Epithelial cell of umbilical artery (primary cell): ENCODE results near the gene OR4D6. TPM values are rescaled to one million over a fixed set of nuclear protein-coding genes. Genes with fewer than 3 reads are reported as not detected.

ENCODE experiments used
- total RNA-seq: library from RNA; depleted of rRNA; stranded (reverse); fragments of >200 nt; gene quantifications from 2 replicates; pipeline ENCODE4 v1.2.3, GENCODE V29; 2014

Gene OR4D6
- total RNA-seq = not detected in 2 replicates

DNA sequence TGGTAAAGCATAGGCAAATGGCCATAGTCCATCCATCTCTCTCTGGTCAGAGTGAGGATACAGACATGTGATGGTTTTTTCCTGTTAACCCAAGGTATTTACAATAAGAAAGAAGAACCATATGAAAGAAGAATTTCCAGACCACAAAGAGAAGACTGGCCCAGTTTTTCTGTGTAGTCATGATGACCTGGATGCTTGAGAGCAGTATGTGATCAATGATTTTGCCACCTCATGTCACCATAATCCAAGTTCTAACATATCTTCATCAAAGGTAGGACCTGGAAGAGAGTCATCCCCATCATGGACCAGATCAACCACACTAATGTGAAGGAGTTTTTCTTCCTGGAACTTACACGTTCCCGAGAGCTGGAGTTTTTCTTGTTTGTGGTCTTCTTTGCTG is at the start of gene OR4D6:
Gene OR4D6, plus strand, starts transcription at position 301 of the 400 bp plus-strand sequence. Its CDS starts 0 bp downstream, at position 301.

DNA sequence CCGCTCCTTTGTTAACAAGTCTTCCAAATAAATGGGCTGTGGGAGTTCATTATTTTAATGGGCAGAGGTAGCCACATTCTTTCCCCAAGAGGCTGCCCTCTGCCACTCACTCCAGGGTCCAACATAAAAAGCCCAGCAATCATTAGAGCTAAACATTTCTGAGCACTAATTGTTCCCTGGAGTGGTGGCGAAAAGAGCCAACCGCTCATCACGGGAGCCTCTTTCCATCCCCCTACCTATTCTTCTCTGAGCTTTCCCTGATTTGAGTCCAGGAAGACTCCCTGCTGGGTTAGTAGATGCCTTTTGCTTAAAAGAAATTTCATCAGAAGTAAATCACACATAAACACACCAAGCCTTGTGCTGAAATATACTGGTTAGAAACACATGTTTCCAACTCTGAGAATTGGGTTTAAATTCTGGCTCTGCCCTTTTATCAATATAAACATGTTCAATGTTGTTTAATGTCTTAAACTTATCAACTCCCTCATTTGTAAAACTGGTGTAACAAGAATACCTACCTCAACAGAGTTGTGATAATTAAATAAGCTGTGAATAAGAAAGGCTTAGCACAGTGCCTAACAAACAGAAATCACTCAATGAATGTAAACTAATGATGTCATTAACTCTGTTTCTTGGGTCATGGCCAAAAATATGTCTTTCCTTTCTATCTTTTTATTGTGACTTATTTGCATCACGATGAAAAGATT is 30.2 kb upstream of the OR4D6 start, which contains the start of gene OR5A2:
Gene OR5A2, minus strand, starts transcription at position 53 of the 707 bp plus-strand sequence. CDS start 3,460 bp downstream, outside the sequence.

DNA sequence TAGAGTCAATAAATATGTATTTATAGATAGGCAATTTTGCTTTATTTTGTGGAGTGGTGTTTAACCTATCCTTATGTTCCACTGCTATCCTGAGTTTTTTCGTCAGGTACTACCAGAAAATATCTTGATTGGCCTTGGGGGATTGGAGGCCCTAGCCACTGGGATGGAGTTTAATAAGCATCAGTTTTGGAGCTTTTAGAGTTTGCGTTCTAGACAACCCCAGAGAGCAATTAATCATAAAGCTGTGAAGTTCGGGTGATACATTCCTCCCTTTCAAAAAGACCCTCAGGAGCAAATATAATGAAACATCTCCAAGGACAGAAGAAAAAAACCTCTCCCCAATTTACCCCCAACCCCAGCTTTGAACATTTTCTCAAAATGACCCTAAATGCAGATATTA is 20.6 kb upstream of the OR4D6 start, which contains the start of gene OR5A1:
Gene OR5A1, plus strand, starts transcription at position 301 of the 400 bp plus-strand sequence. CDS start 6,700 bp downstream, outside the sequence.

DNA sequence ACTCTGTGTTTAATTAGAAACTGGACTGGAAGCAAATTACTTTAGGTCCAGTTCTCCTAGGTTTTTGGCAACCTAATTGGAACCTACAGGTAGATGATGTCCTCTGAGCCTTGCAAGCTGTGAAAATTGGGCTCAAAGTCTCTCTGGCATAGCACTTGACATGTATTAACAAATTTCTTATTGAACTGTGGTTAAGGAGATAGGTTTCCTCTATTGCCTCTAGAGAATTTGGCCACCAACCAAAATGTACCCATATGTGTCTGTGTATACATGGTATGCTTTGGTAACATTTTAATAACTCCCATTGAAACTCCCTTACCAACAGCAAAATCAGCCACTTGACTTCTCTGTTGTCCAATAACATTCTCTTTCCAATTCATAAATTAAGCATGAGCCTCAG is 16.3 kb downstream of the OR4D6 start, which contains the start of gene OR4D10:
Gene OR4D10, plus strand, starts transcription at position 301 of the 400 bp plus-strand sequence. CDS start 4,115 bp downstream, outside the sequence.

DNA sequence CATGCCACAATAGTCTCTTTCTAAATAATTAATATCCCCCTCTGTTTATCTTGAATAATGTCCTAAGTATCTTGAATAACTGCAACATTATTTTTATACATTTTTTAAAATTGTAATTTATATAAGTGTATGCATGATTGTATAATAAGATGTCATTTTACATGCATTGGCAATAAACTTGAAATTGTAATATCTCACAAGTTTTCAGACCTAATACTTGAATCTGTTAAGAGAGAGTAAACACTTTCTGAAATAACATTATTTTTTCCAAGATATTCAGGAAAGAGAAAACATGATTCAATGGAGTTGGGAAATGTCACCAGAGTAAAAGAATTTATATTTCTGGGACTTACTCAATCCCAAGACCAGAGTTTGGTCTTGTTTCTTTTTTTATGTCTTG is 46.5 kb downstream of the OR4D6 start, which contains the start of gene OR4D11:
Gene OR4D11, plus strand, starts transcription at position 301 of the 400 bp plus-strand sequence. Its CDS starts 0 bp downstream, at position 301.

Other genes starting within 250 kb of the OR4D6 start
- gene MPEG1, start 244.0 kb upstream of the OR4D6 start, total RNA-seq = not detected in 2 replicates
- not detected in 2 replicates for gene OR5AN1, start 98.1 kb upstream of the OR4D6 start, total RNA-seq
- gene OR5A2, start 30.5 kb upstream of the OR4D6 start, total RNA-seq = not detected in 2 replicates
- not detected in 2 replicates for gene OR5A1, start 20.5 kb upstream of the OR4D6 start, total RNA-seq
- not detected in 2 replicates for gene OR4D10, start 16.4 kb downstream of the OR4D6 start, total RNA-seq
- not detected in 2 replicates for gene OR4D11, start 46.6 kb downstream of the OR4D6 start, total RNA-seq
- not detected in 2 replicates for gene OR4D9, start 54.6 kb downstream of the OR4D6 start, total RNA-seq
- gene OSBP, start 158.8 kb downstream of the OR4D6 start, total RNA-seq = 24.9 and 26.6 TPM in 2 replicates
- gene PATL1, start 212.1 kb downstream of the OR4D6 start, total RNA-seq = 2.9 and 7.0 TPM in 2 replicates